K562 treated with DMSO at 1 percent for 48 hours (cell line): ENCODE data around the gene TLR10. TPM values are rescaled to one million over a fixed set of nuclear protein-coding genes. Genes with fewer than 3 reads are reported as not detected.

Experiments used
- total RNA-seq: library from RNA; unstranded; fragments of 300-600 nt; gene quantifications from 2 replicates; pipeline ENCODE4 v1.2.3, GENCODE V29; 2022; ENCODE audit warnings: low replicate concordance; ENCODE audit errors: extremely low read depth

Gene TLR10
- not detected in 2 replicates for total RNA-seq

GRCh38 chr4:38782452-38783108 lies at the start of gene TLR10:
TLR10 (minus strand) TSS chr4:38782990; CDS start chr4:38775590, 7,400 bp downstream.

GRCh38 chr4:38804654-38805295 lies 22.0 kb upstream of the TLR10 start, which contains the start of gene TLR1:
TLR1 (minus strand) TSS chr4:38804791; CDS start chr4:38798831, 5,960 bp downstream.

Other genes with a start within 250 kb of the TLR10 start
- not detected in 2 replicates for gene KLF3, start 118.8 kb downstream of the TLR10 start, total RNA-seq
- not detected in 2 replicates for gene TLR1, start 21.8 kb upstream of the TLR10 start, total RNA-seq
- gene TLR6, start 73.8 kb upstream of the TLR10 start, total RNA-seq = not detected in 2 replicates
- gene FAM114A1, start 84.8 kb upstream of the TLR10 start, total RNA-seq = not detected in 2 replicates
- gene TMEM156, start 249.4 kb upstream of the TLR10 start, total RNA-seq = not detected in 2 replicates